Uterus (tissue), 2 donors: ENCODE measurements around the gene RUBCNL.

Experiments
- CTCF ChIP-seq, 4 experiments: fragments of 200-600 bp in 2 of 4; fragments of 450-650 bp in 2 of 4; sonication (generic) in 2 of 4; IDR thresholded peaks; one replicate each; pipeline ENCODE4 v1.5.1; 2016 to 2019; ENCODE audit warnings: antibody characterized with exemption in 4 of 4, mild to moderate bottlenecking in 2 of 4, moderate library complexity in 1 of 4
- POLR2A ChIP-seq, 2 donors: fragments of 450-650 bp; IDR thresholded peaks; one replicate each; pipeline ENCODE4 v1.6.1; 2016; ENCODE audit warnings: antibody characterized with exemption in 2 of 2, mild to moderate bottlenecking in 1 of 2, moderate library complexity in 1 of 2

GRCh38 chr13:46304546-46304945 lies 82.5 kb downstream of the RUBCNL start:
- TF ChIP-seq CTCF (IDR thresholded peaks at IDR 0.05) (no peak), POLR2A (IDR thresholded peaks at IDR 0.05) (no peak)
